ENCODE measurements around the gene METTL16.
A peak's percentile ranks its signal among the peaks of the same experiment; 100 is the strongest.
"Not testable (repeated sequence)": the region's sequence is repeated elsewhere in the genome, so short reads cannot be mapped to it uniquely, and the experiment has no call there.

METTL16 gene, protein sequence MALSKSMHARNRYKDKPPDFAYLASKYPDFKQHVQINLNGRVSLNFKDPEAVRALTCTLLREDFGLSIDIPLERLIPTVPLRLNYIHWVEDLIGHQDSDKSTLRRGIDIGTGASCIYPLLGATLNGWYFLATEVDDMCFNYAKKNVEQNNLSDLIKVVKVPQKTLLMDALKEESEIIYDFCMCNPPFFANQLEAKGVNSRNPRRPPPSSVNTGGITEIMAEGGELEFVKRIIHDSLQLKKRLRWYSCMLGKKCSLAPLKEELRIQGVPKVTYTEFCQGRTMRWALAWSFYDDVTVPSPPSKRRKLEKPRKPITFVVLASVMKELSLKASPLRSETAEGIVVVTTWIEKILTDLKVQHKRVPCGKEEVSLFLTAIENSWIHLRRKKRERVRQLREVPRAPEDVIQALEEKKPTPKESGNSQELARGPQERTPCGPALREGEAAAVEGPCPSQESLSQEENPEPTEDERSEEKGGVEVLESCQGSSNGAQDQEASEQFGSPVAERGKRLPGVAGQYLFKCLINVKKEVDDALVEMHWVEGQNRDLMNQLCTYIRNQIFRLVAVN

DNA sequence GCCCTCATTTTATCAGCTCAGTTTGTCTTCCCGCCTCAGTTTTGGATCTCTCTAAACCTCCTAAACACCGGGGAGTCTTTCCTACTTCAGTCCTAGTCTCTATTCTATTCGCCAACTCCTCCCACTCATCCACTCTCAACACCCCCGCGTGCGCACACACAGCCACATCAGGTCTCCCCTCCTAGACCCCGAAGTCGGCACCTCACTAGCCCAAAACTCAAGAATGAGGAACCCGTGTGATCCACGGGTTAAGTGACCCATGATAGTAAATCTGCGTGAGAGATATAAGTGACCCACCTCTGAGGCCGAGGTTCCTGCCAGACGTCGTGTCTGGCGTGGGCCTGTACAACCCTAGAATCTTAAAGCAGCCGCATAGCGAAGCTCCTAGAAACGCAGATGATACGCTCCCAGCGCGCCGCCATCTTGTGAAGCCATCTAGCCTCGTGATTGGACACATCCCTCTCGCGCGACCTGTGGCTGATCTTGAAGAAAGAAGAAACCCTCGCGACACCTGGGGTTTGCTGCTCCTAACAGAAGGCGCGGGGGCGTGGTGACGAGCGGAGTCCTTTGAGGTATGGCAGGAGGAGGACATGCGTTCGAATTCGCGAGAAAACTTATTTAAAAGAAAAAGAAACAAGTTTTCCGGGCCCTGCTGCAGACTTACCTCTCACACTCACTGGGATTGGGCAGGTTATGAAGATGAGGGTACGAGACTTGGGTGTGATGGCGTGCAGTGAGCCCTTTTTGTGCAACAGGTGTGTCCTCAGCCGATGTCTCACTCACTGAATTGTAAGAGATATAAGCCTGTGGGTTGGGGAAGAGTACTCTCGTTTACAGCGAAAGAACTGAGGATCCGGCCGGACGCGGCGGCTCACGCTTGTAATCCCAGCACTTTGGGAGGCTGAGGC, at the start of gene METTL16:
TSS of gene METTL16 (minus strand) at position 427 of the 908 bp plus-strand sequence. CDS start 9,557 bp downstream, outside the sequence.
- peak; percentile 97 to 98 for DNase-seq

DNA sequence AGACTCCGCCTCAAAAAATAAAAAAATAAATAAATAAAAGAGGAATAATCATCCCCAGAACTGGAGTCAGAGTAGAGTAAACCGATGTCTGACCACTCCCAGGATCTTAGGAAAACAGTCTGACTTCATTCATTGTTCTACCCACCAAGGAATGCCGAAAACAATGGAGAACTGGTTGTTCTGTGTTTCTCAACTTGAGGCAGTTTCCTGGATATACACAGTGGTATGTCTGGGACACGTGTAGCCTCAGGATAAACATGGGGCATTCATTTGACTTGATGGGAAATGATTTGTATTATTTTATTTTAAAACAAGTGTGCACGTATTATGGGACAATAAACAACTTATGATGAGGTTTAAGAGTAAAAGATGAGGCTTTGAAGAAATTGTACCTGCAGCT, 49.0 kb upstream of the METTL16 start:
- no peak for DNase-seq

DNA sequence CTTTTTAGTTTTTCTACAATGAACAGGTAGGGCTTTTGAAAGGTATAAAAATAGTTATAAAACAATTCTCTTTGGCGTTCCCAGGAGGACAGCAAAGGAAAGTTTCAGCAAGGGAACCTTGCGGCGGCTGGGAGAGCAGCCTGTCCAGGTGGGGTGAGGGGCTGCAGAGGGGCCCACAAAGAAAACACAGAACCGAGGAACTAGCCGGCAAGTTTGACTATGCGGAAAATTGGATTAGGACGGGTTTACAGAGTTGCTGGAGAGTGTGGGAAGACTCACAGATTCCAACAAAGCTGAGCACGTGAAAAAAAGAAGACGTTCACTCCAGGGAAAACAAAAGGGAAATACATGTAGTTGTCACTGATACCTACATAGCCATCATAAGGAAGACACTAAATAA, 40.2 kb upstream of the METTL16 start:
- no peak for DNase-seq

DNA sequence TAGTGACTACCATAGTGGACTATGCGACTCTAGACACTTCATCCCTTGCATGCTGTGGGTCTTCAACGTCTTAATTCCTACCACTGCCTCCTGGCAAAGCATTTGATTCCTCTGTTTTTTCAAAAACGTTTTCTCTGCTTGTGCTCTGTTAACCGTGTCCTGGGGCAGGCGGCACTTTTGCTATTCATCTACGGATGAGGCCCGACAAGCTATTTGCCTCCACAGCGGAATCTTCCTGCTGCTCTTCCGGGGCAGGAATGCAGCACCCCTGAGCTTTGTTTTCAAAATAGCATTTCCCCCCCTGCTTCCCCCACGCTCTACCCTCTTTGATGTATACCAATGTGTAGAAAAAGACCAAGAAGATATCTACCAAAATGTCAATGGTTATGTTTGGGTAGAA, 39.8 kb upstream of the METTL16 start:
- no peak for DNase-seq

DNA sequence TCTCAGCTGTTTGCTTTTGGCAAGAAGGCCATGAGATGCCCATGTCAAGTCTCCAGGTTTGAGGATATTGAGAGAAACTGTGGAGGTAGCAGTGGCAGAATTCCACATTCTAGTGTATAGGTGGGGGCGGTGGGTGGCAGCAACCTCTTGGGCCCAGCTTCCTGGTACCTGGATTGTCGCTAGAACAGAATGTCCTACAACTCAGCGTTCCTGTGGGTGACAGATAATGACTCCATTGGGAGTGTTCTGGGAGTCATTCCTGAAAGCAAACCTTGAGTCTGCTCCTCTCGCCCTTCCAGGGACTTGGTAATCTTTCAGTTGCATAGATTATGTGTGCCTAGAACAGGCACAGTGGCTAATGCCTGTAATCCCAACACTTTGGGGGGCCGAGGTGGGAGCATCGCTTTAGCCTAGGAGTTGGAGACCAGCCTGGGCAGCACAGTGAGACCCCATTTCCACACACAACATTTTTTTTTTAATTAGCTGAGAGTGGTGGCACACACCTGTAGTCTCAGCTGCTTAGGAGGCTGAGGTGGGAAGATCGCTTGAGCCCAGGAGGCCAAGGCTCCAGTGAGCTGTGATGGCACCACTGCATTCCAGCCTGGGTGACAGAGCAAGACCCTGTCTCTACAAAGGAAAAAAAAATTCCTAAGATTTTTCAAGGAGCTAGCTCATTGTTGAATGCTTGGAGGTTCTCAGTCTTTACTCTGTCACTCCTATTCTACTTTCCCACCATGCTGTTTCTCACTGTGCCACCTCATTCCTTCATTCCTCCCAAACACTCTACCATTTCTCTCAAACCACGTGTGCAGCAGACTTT, 37.9 kb upstream of the METTL16 start:
- DNase-seq, result no peak

DNA sequence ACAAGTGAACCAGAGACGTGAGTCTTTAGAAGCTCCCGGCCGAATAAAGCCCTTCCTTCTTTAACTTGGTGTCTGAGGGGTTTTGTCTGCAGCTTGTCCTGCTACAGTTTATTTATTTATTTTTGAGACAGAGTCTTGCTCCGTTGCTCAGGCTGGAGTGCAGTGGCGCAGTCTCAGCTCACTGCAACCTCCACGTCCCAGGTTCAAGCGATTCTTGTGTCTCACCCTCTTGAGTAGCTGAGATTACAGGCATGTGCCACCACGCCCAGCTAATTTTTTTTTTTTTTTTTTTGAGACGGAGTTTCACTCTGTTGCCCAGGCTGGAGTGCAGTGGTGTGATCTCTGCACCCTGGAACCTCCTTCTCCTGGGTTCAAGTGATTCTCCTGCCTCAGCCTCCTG, 36.3 kb upstream of the METTL16 start:
- not testable (repeated sequence) for DNase-seq

DNA sequence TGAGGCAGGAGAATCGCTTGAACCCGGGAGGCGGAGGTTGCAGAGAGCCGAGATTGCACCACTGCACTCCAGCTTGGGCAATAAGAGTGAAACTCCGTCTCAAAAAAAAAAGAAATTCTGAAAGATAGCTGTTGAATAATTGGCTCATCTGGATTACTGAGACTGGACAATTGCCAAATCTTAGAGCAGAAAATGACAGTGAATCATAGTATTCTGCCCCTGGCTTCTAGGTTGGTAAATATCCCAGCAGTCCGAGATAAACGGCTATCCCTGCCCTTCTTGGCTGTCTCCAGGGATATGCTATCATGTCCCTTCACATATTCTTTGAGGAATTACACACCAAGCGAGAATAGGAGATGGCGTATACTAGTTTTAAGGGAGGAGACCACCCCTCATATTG, 35.5 kb upstream of the METTL16 start:
- peak in 1 of 2 experiments; percentile 40 for DNase-seq

DNA sequence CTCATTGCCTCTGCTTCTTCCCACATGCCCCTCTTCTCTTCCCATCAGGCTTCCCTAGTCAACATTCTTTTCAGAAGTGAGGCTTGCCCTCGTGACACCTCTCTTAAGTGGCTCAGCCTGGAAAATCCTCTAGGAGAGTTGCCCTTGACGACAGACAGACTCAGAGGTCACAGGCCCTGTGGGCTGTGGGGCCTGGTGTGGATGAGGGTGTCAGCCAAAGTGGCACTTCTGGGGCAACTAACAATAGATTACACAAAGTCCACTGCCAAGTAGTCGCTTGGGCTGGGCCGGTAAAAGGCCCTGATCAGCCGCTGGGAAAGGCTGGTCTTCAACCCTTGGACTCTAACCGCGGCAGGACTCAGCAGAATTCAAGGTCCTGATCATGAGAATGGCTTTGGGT, 33.7 kb upstream of the METTL16 start:
- no peak for DNase-seq

DNA sequence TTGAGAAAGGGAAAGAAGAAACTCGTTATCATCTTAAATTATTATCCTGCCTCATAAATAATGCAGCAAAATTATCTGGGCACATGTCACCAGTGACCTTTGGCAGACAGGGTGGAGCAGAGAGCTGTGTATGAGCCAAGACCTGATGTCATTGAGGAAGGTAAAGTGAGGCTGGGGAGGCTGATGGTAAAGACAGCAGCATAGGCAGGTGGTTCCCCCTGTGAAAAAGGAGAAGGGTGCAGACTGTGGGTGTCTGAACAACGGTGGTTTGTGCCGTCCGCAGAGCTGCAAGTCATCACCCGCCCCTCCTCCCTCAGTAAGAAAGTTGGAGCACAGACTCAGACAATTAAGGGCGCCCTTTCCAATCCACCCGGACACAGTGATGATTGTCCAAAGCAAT, 30.8 kb upstream of the METTL16 start:
- DNase-seq, result no peak

DNA sequence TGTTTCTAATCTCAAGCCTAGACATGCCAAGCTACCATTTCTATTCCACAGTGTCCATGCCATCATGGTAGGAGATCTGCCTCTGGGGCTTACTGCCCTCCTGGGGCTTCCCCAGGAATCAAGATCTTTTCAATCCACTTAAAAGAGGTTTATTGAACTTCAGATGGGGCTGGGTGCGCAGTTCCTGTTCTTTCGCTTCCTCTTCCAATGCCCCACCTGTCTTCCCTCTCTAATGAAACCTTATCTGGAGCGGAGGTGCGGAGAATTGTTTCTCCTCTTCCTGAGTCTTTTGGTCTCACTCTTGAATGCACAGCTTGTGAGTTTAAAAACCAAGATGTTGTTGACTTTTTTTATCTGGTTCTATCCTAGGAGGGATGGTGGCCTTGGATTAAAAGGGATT, 30.4 kb upstream of the METTL16 start:
- no peak for DNase-seq

DNA sequence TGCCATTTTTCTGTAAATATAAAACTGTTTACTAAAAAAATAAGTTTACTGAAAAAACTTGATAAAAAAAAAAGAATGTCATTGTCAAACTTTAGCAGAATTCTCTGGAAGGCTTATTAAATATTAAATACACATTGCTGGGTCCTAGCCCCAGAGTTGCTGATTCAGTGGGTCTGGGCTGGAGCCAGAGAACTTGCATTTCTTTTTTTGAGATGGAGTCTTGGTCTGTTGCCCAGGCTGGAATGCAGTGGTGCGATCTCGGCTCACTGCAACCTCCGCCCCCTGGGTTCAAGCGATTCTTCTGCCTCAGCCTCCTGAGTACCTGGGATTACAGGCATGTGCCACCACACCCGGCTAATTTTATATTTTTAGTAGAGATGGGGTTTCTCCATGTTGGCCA, 25.9 kb upstream of the METTL16 start:
- not testable (repeated sequence) for DNase-seq

DNA sequence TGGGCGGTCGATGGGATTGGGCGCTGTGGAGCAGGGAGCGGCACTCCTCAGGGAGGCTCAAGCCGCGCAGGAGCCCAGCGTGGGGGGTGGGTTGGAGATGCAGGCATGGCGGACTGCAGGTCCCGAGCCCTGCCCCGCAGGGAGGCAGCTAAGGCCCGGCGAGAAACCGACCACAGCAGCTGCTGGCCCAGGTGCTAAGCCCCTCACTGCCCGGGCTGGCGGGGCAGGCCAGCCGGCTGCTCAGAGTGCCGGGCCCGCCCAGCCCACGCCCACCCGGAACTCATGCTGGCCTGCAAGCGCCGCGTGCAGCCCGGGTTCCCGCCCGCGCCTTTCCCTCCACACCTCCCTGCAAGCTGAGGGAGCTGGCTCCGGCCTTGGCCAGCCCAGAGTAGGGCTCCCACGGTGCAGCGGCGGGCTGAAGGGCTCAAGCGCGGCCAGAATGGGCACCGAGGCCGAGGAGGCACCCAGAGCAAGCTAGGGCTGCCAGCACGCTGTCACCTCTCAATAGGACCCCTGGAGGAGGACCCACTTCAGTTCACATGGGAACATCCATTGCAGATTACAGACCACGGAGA, 20.5 kb upstream of the METTL16 start:
- DNase-seq, result no peak

DNA sequence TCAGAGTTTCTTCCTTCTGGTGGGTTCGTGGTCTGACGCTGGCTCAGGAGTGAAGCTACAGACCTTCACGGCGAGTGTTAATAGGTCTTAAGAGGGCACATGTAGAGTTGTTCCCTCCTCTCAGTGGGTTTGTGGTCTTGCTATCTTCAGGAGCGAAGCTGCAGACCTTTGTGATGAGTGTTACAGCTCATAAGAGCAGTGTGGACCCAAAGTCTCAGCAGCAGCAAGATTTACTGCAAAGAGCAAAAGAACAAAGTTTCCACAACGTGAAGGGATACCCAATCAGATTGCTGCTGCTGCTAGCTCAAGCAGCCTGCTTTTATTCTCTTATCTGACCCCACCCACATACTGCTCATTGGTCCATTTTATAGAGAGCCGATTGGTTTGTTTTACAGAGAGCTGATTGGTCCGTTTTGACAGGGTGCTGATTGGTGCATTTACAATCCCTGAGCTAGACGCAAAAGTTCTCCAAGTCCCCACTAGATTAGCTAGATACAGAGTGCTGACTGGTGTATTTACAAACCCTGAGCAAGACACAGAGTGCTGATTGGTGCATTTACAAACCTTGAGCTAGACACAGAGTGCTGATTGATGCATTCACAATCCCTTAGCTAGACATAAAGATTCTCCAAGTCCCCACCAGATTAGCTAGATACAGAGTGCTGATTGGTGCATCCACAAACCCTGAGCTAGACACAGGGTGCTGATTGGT, 19.7 kb upstream of the METTL16 start:
- not testable (repeated sequence) for DNase-seq

DNA sequence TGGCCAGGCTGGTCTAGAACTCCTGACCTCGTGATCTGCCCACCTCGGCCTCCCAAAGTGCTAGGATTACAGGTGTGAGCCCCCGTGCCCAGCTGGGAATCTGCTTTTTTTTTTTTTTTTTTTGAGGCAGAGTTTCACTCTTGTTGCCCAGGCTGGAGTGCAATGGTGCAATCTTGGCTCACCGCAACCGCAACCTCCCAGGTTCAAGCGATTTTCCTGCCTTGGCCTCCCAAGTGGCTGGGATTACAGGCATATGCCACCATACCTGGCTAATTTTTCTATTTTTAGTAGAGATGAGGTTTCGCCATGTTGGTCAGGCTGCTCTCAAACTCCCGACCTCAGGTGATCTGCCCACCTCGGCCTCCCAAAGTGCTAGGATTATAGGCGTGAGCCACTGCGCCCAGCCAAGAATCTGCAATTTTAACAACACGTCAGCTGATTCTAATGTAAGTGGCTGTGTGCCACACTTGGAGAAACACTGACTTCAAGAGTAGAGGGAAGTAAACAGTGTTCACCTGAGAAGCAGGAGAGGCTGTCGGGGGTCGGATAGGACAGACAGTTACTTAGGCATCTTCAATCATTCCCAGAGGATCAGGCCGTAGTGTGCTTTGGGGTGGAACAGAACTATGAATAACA, 10.2 kb upstream of the METTL16 start:
- not testable (repeated sequence) for DNase-seq

DNA sequence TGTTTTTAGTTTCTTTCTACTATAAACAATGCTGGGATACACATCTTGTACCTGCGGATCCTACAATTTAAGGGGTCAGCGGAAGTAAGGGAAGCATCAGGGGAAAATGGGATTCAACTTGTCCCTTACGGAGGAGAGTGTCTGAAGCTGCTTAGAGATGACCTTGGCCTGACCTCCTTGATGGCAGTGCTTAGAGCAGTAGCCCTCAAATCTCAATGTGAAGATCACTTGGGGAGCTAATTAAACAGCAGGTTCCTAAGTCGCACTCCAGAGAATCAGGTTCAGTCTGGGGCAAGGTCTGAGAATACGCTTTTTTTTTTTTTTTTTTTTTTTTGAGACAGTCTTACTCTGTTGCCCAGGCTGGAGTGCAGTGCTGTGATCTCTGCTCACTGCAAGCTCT, 9.6 kb upstream of the METTL16 start:
- DNase-seq, result no peak

DNA sequence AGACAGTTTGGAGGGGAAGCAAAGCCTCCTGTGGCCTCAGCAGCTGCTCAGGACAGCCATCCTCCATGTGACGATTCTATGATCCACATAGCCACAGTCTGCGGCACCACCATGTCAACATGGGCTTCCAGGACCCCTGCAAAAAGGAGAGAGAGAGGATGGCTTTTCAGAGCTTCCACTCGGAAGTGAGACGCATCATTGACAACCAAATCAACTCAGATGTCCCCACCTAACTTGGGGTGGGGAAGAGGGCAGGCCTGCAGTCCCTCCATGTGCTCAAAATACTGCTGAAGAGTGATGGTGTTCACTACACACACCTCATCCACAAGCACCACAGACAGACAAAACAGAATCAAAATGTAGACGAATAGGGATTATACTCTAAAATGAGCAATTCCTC, 5.9 kb upstream of the METTL16 start:
- DNase-seq, result no peak

DNA sequence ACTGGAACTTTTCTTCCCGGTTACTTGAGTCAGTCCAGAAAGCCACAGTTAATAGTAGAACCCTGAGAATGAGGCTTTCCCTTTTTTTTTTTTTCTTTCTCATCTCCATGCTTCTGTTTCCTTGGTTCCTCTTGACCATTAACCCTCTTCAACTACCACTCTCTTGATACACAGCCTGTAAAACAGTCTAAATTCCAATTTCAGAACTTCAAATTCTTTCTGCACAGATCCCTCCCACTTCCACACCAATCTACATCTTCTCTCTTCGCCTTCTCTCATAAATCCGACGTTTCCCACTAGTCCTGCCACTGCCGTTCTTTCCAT, 588 bp downstream of the METTL16 start:
- no peak for DNase-seq

DNA sequence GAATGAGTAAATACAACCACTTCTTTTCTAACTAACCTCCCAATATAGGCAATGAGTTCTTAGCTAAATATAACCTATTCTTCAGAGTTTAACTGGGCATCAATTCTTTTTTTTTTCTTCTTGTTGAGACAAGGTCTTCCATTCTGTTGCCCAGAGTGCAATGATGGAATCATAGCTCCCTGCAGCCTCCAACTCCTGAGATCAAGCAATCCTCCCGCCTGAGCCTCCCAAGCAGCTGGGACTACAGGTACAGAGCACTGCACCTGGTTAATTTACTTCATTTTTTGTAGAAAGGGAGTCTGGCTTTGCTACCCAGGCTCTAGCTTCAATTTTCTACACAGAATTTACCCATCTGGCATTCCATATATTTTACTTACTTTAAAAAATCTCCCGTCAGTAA, 1.1 kb downstream of the METTL16 start:
- DNase-seq, result no peak

DNA sequence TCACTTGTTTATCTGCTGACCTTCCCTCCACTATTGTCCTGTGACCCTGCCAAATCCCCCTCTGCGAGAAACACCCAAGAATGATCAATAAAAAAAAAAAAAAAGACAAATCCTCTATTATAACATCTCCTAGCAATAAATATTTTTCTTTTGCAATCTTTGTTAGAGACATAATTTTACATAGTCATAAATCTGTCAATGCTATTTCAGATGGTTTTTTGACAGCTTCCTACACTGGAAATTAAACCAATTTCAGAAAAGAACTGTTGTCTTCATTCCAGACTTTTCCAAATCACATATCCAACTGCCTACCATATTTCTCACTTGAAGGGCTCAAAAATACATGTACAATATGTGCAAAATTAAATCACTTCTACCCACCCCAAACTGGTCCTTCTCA, 3.7 kb downstream of the METTL16 start:
- no peak for DNase-seq

DNA sequence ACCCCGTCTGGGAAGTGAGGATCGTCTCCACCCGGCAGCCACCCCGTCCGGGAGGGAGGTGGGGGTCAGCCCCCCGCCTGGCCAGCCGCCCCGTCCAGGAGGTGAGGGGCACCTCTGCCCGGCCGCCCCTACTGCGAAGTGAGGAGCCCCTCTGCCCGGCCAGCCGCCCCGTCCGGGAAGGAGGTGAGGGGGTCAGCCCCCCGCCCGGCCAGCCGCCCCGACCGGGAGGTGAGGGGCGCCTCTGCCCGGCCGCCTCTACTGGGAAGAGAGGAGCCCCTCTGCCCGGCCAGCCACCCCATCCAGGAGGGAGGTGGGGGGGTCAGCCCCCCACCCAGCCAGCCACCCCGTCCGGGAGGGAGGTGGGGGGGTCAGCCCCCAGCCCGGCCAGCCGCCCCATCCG, 4.7 kb downstream of the METTL16 start:
- DNase-seq, result not testable (repeated sequence)

DNA sequence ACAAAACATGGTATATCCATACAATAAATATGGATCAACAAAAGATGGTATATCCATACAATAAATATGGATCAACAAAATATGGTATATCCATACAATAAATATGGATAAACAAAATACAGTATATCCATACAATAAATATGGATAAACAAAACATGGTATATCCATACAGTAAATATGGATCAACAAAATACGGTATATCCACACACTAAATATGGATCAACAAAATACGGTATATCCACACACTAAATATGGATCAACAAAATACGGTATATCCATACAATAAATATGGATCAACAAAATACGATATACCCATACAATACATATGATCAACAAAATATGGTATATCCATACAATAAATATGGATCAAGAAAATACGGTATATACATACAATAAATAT, 8.1 kb downstream of the METTL16 start:
- DNase-seq, result no peak
